Stomach (tissue), 4 donors: Measurements from ENCODE around the gene TBC1D7.

Experiments
- EP300 ChIP-seq: sonication (generic); formaldehyde crosslinking; IDR thresholded peaks from one replicate; pipeline ENCODE4 v1.6.1; 2017; ENCODE audit warnings: antibody characterized with exemption
- POLR2A ChIP-seq, 4 donors: fragments of 450-650 bp; IDR thresholded peaks; one replicate each; pipeline ENCODE4 v1.6.1; 2016; ENCODE audit warnings: antibody characterized with exemption in 4 of 4, control low read depth in 2 of 4, mild to moderate bottlenecking in 1 of 4, moderate library complexity in 1 of 4
- POLR2AphosphoS5 ChIP-seq, 3 donors: sonication (generic); formaldehyde crosslinking; IDR thresholded peaks; one replicate each; pipeline ENCODE4 v1.6.1; 2016; ENCODE audit warnings: antibody characterized with exemption in 3 of 3
- TF ChIP-seq, protein P1 (sequence below), 7 experiments: fragments of 450-650 bp in 4 of 7; fragments of 200-600 bp in 3 of 7; sonication (generic) in 3 of 7; IDR thresholded peaks; one replicate each; pipeline ENCODE4 v1.5.1; 2016 to 2019; ENCODE audit warnings: antibody characterized with exemption in 7 of 7, control low read depth in 2 of 7, mild to moderate bottlenecking in 1 of 7

DNA sequence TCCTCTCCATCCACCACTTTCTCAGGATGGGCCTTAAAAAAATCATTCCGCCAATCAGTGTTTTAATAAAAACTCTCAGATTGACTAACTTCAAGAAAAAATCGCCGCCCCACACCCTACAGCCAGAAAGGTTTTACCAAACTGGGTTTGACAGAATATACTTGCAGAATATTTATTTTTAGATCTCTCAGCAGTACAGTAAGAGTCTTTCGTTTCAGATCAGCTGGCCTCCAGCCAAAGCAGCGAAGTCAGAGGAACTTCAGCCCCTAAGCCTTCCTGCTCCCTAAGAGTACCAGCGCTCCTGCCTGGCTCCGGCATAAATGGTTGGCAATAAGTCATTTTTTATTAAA is 24.7 kb downstream of the TBC1D7 start:
- TF ChIP-seq, protein P1, sequence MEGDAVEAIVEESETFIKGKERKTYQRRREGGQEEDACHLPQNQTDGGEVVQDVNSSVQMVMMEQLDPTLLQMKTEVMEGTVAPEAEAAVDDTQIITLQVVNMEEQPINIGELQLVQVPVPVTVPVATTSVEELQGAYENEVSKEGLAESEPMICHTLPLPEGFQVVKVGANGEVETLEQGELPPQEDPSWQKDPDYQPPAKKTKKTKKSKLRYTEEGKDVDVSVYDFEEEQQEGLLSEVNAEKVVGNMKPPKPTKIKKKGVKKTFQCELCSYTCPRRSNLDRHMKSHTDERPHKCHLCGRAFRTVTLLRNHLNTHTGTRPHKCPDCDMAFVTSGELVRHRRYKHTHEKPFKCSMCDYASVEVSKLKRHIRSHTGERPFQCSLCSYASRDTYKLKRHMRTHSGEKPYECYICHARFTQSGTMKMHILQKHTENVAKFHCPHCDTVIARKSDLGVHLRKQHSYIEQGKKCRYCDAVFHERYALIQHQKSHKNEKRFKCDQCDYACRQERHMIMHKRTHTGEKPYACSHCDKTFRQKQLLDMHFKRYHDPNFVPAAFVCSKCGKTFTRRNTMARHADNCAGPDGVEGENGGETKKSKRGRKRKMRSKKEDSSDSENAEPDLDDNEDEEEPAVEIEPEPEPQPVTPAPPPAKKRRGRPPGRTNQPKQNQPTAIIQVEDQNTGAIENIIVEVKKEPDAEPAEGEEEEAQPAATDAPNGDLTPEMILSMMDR (IDR thresholded peaks at IDR 0.05), result no peak
- TF ChIP-seq POLR2AphosphoS5 (IDR thresholded peaks at IDR 0.05) (no peak), POLR2A (IDR thresholded peaks at IDR 0.05) (no peak), EP300 (no peak)
